ENCODE measurements around the gene ZNF532.
"Not testable (repeated sequence)": the region's sequence is repeated elsewhere in the genome, so short reads cannot be mapped to it uniquely, and the experiment has no call there.

The ZNF532 gene, protein sequence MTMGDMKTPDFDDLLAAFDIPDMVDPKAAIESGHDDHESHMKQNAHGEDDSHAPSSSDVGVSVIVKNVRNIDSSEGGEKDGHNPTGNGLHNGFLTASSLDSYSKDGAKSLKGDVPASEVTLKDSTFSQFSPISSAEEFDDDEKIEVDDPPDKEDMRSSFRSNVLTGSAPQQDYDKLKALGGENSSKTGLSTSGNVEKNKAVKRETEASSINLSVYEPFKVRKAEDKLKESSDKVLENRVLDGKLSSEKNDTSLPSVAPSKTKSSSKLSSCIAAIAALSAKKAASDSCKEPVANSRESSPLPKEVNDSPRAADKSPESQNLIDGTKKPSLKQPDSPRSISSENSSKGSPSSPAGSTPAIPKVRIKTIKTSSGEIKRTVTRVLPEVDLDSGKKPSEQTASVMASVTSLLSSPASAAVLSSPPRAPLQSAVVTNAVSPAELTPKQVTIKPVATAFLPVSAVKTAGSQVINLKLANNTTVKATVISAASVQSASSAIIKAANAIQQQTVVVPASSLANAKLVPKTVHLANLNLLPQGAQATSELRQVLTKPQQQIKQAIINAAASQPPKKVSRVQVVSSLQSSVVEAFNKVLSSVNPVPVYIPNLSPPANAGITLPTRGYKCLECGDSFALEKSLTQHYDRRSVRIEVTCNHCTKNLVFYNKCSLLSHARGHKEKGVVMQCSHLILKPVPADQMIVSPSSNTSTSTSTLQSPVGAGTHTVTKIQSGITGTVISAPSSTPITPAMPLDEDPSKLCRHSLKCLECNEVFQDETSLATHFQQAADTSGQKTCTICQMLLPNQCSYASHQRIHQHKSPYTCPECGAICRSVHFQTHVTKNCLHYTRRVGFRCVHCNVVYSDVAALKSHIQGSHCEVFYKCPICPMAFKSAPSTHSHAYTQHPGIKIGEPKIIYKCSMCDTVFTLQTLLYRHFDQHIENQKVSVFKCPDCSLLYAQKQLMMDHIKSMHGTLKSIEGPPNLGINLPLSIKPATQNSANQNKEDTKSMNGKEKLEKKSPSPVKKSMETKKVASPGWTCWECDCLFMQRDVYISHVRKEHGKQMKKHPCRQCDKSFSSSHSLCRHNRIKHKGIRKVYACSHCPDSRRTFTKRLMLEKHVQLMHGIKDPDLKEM (N-terminal part only)

DNA sequence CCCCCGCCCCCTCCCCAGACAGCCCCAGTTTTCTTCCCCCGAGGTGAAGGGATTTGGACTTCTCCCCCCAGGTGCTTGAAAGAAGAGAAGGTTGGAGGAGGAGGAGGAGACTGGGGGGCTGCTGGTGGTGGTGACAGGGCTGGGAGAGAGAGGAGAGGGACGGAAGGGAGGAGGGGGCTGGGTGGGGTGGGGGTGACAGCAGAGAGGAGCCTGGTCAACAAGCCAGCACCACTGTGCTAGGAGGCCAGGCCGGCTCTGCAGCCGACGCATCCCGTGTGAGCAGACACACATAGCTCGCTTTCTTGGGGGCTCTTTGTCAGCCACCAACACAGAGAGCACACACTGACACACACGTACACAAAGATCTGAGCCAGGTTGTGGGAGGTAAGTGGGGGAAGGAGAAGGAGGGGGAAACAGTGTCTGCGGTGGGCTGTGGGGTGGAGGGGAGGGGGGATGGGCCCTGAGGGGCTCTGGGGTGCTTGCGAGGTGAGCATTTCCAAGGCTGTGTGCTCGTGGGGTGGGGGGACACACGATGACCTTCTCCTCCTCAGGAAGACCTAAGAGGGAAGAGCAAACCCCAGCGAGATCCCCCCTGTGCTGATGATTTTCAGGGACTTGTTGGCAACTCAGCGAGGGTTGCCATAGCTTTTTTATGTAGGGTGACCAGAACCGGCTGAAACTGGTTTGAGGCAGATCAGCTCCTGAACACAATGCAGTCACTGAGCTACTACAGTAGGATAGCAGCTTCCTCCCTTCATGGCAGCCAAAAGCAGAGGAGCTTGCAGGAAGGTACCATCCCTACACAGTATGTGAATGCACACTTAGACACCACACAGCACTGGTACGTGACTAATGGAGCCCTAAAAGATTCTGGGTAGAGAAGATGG is at the start of gene ZNF532:
TSS of gene ZNF532 (plus strand) at position 732 of the 887 bp plus-strand sequence. CDS start 53,411 bp downstream, outside the sequence.
- Histone ChIP-seq H3K4me3 (ENCODE audit: low read depth, low read length) (peak within 1 kb of the TSS; percentile 41), H3K9me3 (ENCODE audit: control insufficient read depth, insufficient read depth, low read length) (no peaks in the 10 kb centered on the region), H3K9ac (ENCODE audit: low read depth, low read length) (peak within 1 kb of the TSS; percentile 76), H3K36me3 (ENCODE audit: control insufficient read depth, insufficient read depth, low read length) (peaks cover 25% of the 10 kb centered on the region), H3K27me3 (ENCODE audit: control insufficient read depth, insufficient read depth, low read length) (no peaks in the 10 kb centered on the region), H3K4me1 (ENCODE audit: control insufficient read depth, insufficient read depth, low read length) (peaks cover 68% of the 10 kb centered on the region)

DNA sequence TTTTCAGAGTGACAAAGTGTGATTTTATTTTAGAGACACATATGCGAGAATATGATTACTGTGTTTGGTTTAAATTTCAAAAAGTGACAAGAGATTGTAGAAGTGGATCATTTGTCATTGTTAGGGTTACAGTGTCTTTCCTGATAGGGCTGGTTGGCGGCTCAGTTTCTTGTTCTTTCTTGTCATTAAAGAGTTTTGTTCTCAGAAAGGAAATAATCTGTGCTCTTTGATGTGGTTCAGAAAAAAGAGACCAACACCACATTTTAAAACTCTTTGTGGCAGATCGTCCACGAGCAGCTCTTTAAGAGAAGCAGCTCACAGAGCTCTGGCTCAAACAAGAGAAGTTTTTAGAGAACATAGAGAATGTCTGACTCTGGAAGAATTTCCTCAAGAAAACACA is 45.6 kb upstream of the ZNF532 start:
- H3K4me1 ChIP-seq (ENCODE audit: control insufficient read depth, insufficient read depth, low read length), result peaks cover 4% of the 10 kb centered on the region
- H3K27me3 ChIP-seq (ENCODE audit: control insufficient read depth, insufficient read depth, low read length), result no peaks in the 10 kb centered on the region
- H3K36me3 ChIP-seq (ENCODE audit: control insufficient read depth, insufficient read depth, low read length), result no peaks in the 10 kb centered on the region
- no peaks in the 10 kb centered on the region for H3K9me3 ChIP-seq (ENCODE audit: control insufficient read depth, insufficient read depth, low read length)
- no peak overlapping the region for H3K9ac ChIP-seq (ENCODE audit: low read depth, low read length)
- no peak overlapping the region for H3K4me3 ChIP-seq (ENCODE audit: low read depth, low read length)

DNA sequence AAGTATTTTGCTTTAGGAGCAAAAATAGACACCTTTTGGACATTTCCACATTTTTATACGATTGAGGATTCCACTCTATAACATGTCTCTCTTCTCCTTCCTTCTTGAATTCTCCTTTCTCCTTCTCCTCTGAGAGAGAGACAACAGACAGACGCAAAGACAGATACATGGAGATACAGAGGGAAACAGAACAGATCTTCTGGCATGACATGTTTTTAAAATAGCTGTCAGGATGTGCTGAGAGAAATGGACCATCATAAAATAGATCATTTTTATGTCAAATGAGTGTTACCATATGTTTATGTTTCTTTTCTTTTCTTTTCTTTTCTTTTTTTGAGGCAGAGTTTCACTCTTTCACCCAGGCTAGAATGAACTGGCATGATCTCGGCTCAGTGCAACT is 44.4 kb upstream of the ZNF532 start:
- Histone ChIP-seq H3K27me3 (ENCODE audit: control insufficient read depth, insufficient read depth, low read length) (no peaks in the 10 kb centered on the region), H3K36me3 (ENCODE audit: control insufficient read depth, insufficient read depth, low read length) (no peaks in the 10 kb centered on the region), H3K9ac (ENCODE audit: low read depth, low read length) (no peak overlapping the region), H3K4me3 (ENCODE audit: low read depth, low read length) (no peak overlapping the region), H3K4me1 (ENCODE audit: control insufficient read depth, insufficient read depth, low read length) (peaks cover 4% of the 10 kb centered on the region), H3K9me3 (ENCODE audit: control insufficient read depth, insufficient read depth, low read length) (no peaks in the 10 kb centered on the region)

DNA sequence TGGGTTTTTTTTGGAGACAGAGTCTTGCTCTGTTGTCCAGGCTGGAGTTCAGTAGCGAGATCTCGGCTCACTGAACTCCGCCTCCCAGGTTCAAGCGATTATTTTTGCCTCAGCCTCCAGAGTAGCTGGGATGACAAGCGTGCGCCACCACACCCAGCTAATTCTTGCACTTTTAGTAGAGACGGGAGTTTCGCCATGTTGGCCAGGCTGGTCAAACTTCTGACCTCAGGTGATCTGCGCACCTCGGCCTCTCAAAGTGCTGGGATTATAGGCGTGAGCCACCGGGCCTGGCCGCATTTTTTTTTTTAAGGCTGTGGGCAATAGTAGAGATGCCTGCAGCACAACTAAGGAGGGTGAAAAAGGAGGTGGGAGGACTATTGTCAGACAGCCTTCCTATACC is 41.7 kb upstream of the ZNF532 start:
- Histone ChIP-seq H3K4me3 (ENCODE audit: low read depth, low read length) (no peak overlapping the region), H3K9ac (ENCODE audit: low read depth, low read length) (no peak overlapping the region), H3K27me3 (ENCODE audit: control insufficient read depth, insufficient read depth, low read length) (no peaks in the 10 kb centered on the region), H3K36me3 (ENCODE audit: control insufficient read depth, insufficient read depth, low read length) (no peaks in the 10 kb centered on the region), H3K9me3 (ENCODE audit: control insufficient read depth, insufficient read depth, low read length) (no peaks in the 10 kb centered on the region), H3K4me1 (ENCODE audit: control insufficient read depth, insufficient read depth, low read length) (peaks cover 4% of the 10 kb centered on the region)

DNA sequence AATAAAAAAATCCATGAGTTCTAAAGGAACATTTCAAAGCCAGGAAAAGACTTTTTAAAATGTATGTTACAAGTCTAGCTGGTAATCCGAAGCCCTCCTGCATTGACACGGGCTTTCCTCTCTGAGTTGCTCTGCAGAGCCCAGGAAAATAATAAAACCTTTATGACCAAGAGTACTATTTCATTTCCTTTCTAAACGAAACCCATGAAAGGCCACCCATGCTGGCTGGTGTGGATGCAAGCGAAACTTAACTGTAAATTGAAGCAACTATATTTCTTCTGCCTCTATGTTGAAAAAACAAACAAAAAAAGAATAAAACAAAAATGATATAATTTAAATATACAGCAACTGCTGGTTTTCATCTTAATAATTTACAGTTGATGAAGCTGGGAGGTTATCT is 41.3 kb upstream of the ZNF532 start:
- Histone ChIP-seq H3K4me1 (ENCODE audit: control insufficient read depth, insufficient read depth, low read length) (peaks cover 4% of the 10 kb centered on the region), H3K4me3 (ENCODE audit: low read depth, low read length) (no peak overlapping the region), H3K36me3 (ENCODE audit: control insufficient read depth, insufficient read depth, low read length) (no peaks in the 10 kb centered on the region), H3K27me3 (ENCODE audit: control insufficient read depth, insufficient read depth, low read length) (no peaks in the 10 kb centered on the region), H3K9me3 (ENCODE audit: control insufficient read depth, insufficient read depth, low read length) (no peaks in the 10 kb centered on the region), H3K9ac (ENCODE audit: low read depth, low read length) (no peak overlapping the region)

DNA sequence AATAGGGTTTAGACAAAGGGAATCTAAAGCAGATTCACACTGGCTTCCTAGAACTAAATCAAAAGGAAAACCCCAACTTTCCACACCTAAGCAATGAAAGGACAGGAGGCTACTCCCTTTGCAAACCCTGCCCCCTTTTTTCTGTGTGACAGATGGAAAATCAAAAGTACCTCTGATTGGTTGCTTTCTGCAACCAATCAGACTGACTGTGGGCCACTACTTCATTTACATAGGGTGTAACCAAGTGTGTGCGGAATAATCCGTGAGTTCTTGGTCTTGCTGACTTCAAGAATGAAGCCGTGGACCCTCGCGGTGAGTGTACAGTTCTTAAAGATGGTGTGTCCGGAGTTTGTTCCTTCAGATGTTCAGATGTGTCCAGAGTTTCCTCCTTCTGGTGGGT is 37.8 kb upstream of the ZNF532 start:
- H3K27me3 ChIP-seq (ENCODE audit: control insufficient read depth, insufficient read depth, low read length); H3K4me3 ChIP-seq (ENCODE audit: low read depth, low read length); H3K36me3 ChIP-seq (ENCODE audit: control insufficient read depth, insufficient read depth, low read length); H3K9ac ChIP-seq (ENCODE audit: low read depth, low read length); H3K4me1 ChIP-seq (ENCODE audit: control insufficient read depth, insufficient read depth, low read length); H3K9me3 ChIP-seq (ENCODE audit: control insufficient read depth, insufficient read depth, low read length): not testable (repeated sequence)

DNA sequence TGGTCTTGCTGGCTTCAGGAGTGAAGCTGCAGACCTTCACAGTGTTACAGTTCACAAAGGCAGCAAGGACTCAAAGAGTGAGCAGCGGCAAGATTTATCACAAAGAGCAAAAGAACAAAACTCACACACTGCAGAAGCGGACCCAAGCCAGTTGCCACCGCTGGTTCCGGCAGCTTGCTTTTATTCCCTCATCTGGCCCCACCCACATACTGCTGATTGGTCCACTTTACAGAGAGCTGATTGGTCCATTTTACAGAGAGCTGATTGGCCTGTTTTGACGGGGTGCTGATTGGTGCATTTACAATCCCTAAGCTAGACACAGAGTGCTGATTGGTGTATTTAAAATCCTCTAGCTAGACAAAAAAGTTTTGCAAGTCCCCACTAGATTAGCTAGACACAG is 37.2 kb upstream of the ZNF532 start:
- Histone ChIP-seq H3K36me3 (ENCODE audit: control insufficient read depth, insufficient read depth, low read length) (no peaks in the 10 kb centered on the region), H3K9me3 (ENCODE audit: control insufficient read depth, insufficient read depth, low read length) (no peaks in the 10 kb centered on the region), H3K4me1 (ENCODE audit: control insufficient read depth, insufficient read depth, low read length) (no peaks in the 10 kb centered on the region), H3K4me3 (ENCODE audit: low read depth, low read length) (no peak overlapping the region), H3K27me3 (ENCODE audit: control insufficient read depth, insufficient read depth, low read length) (no peaks in the 10 kb centered on the region), H3K9ac (ENCODE audit: low read depth, low read length) (no peak overlapping the region)

DNA sequence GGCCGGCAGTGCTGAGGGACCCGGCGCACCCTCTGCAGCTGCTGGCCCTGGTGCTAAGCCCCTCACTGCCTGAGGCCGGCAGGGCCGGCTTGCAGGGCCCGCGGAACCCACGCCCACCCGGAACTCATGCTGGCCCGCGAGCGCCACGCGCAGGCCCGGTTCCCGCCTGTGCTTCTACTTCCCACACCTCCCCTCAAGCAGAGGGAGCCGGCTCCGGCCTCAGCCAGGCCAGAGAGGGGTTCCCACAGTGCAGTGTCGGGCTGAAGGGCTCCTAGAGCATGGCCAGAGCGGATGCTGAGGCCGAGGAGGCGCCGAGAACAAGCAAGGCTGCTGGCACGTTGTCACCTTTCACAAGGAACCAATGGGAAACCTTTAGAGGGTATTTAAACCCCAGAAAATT is 36.8 kb upstream of the ZNF532 start:
- H3K9ac ChIP-seq (ENCODE audit: low read depth, low read length), result no peak overlapping the region
- H3K9me3 ChIP-seq (ENCODE audit: control insufficient read depth, insufficient read depth, low read length), result no peaks in the 10 kb centered on the region
- no peak overlapping the region for H3K4me3 ChIP-seq (ENCODE audit: low read depth, low read length)
- no peaks in the 10 kb centered on the region for H3K36me3 ChIP-seq (ENCODE audit: control insufficient read depth, insufficient read depth, low read length)
- no peaks in the 10 kb centered on the region for H3K27me3 ChIP-seq (ENCODE audit: control insufficient read depth, insufficient read depth, low read length)
- no peaks in the 10 kb centered on the region for H3K4me1 ChIP-seq (ENCODE audit: control insufficient read depth, insufficient read depth, low read length)

DNA sequence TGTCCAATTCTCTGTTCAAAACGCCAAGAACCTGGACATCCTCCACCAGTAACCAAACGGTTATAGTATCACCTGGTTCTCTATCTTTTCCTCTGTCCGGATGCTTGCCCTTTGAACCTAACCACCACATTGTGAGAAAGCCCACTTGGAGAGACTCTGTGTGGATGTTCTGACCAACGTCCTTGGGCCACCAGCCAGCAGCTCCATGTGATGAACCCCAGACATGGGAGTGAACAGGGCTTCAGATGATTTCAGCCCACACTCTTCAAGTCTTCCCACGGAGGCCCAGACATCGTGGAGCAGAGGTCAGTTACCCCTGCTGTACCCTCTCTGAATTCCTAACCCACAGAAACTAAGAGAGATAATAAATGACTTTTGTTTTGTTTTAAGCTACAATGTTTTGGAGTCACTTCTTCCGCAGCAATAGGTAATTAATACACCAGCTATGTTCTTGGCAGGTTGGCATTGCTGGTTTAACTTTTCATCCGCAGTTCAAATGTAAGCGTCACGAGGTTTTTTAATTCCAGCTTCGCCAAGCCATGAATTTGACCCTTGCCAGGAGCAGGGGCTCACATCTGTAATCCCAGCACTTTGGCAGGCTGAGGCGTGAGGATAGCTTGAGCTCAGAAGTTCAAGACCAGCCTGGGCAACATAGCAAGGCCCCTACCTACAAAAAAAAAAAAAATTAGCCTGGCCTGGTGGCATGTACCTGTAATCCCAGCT is 36.1 kb upstream of the ZNF532 start:
- Histone ChIP-seq H3K9me3 (ENCODE audit: control insufficient read depth, insufficient read depth, low read length) (no peaks in the 10 kb centered on the region), H3K36me3 (ENCODE audit: control insufficient read depth, insufficient read depth, low read length) (no peaks in the 10 kb centered on the region), H3K4me3 (ENCODE audit: low read depth, low read length) (no peak overlapping the region), H3K9ac (ENCODE audit: low read depth, low read length) (no peak overlapping the region), H3K27me3 (ENCODE audit: control insufficient read depth, insufficient read depth, low read length) (no peaks in the 10 kb centered on the region), H3K4me1 (ENCODE audit: control insufficient read depth, insufficient read depth, low read length) (no peaks in the 10 kb centered on the region)

DNA sequence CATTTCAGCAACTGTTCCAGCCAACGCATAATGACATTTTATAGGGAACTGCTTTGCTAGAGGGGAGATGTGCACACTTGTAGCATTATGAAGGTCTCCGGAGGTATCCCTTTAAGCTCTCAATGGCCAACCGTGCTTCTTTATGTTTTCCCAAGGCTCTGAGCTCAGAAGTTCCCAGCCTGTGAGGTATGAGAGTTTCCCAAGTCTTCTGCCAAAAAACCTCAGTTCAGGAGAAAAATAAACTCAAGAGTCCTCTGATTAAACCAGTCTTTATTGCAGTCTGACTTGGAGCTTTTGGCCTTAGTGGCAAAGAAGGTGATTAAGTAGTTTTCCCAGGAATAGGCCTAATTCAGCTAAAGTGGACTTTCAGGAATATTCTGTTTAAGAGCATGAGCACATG is 35.4 kb upstream of the ZNF532 start:
- H3K9me3 ChIP-seq (ENCODE audit: control insufficient read depth, insufficient read depth, low read length), result no peaks in the 10 kb centered on the region
- no peaks in the 10 kb centered on the region for H3K27me3 ChIP-seq (ENCODE audit: control insufficient read depth, insufficient read depth, low read length)
- H3K9ac ChIP-seq (ENCODE audit: low read depth, low read length), result no peak overlapping the region
- H3K4me1 ChIP-seq (ENCODE audit: control insufficient read depth, insufficient read depth, low read length), result no peaks in the 10 kb centered on the region
- H3K4me3 ChIP-seq (ENCODE audit: low read depth, low read length), result no peak overlapping the region
- H3K36me3 ChIP-seq (ENCODE audit: control insufficient read depth, insufficient read depth, low read length), result no peaks in the 10 kb centered on the region

Data from iPS-15b (cell line).